GM21367 (cell line): ENCODE measurements around the gene MACROD2.

Experiments
- ATAC-seq: cut with Tn5 transposase; IDR thresholded peaks from one replicate; pipeline ENCODE4 v1.9.1; 2021; ENCODE audit not compliant: unreplicated experiment

The MACROD2 gene

DNA sequence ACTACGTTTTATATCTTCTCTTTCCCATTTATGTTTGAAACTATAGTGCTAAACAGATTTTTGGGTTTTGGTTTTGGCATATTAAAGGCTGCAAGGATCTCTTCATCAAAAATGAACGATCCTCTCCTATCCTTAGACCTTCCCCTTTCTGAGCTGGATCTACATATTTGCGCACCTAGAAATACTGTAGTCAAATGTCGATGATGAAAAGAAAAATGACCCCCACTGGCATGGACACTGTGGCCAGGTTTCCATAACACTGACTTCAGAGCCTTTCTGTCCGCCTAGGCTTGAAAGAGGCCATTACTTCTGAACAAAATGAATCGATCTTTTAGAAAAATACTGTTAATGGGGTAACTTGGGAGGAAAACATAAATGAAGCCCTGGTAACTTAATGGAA, 336.3 kb downstream of the MACROD2 start:
- ATAC-seq, result no peak

- ATAC-seq, result no peak
These were observed 337.6 kb downstream of the MACROD2 start for GRCh38 chr20:14332866-14333265.

DNA sequence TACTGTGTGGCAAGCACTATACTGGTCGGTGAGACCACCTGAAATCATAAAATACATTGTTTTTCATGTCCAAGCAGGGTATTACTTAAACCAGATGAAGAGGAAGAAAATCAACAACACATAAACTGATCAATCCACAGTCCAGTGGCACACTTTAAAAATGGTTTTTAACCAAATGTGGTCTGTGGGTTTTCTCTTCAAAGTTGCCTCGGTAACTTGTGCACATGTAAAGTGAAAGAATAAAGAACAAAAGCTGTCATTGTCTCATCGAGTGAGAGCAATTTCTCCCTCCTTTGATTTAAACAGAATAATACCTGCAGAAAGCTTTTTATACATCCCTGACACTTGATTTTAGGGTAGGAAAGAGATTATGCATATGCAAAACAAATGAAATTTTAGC, 338.4 kb downstream of the MACROD2 start:
- no peak for ATAC-seq

DNA sequence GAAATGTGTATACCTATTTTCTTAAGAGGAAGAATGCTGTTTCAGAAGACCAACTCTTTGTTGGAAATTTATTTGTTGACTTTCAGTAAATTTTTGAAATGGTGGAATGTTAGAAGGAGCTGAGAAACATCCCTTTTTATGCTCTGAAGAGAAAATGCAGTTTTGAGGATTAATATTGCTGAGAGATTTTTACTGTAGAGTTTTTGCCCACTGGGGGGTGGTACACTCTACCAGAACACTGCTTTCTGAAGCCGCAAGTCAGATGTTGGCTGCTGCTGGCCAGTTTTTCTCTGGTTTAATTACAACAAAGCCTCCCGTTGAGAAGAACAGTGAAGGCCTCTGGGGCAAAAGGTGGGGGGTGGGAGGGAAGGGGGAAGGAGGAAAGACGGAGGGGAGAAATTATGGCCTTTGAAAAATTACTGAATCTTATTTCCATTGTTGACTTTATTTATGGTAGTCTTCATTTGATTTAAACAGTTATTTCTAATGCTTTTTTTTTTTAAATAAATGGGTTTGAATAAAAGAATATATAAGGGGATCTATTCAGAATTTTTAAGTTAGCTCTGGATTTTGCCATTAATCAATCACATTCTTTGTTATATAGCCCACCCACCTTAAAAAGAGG, 339.1 kb downstream of the MACROD2 start:
- ATAC-seq, result no peak

- ATAC-seq, result no peak
These were observed 339.7 kb downstream of the MACROD2 start for GRCh38 chr20:14335052-14335451.

GRCh38 chr20:14336686-14337085, 341.4 kb downstream of the MACROD2 start:
- ATAC-seq, result no peak

DNA sequence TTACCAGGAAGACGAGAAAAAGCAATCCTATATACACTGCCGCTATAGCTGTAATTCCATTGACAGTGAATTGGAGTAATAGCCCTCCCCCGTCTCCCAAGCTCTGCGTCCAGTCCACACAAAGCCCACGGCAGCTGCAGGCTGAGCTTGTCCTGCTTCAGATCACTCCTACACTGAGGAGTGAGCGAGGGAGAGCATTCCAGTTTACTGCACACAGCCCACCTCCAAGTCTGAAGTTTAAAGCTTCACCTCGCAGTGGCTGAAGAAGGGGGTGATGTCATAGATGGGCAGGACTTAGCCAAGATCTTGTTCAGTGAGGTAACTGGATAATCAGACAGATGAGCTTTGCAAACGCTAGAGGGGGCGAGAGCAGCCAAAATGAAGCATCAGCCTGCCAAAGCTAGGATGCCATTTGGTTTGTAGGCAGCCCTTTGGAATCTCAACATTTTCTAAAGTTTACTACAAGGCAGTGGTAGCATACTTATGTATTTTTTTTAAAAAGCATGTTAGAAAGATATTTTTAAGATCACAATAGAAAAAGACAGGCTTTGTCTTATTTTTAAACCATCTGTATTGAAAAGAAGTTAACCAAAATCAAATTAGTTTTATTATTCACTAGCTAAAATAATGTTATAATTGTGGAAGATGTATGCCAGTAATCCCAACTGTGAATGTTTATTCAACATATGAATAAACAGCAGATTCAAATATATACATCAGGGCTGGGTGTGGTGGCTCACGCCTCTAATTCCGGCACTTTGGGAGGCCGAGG, 342.3 kb downstream of the MACROD2 start, which contains the start of gene FLRT3:
FLRT3 (minus strand) TSS at position 213 of the 772 bp plus-strand sequence. CDS start 10,106 bp downstream, outside the sequence.
- peak; percentile 98 for ATAC-seq

DNA sequence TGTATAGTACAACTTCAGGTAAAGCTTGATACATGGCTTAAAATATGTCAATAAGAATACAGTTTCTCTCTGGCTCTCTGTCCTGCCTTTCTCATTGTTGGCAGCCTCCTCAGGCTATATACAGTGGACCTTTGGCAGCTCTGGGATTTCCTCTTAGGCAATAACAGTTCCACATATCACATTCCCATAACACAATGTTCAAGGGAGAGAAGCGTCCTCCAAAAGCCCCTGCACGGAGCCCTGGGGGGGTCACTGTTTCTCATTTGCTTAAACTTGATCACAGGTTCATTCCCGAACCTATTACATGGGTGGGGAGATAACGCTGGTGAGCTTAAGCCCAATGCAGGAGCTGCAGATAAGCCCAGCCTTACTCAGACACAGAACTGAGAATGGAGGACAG, 346.5 kb downstream of the MACROD2 start:
- ATAC-seq, result no peak

DNA sequence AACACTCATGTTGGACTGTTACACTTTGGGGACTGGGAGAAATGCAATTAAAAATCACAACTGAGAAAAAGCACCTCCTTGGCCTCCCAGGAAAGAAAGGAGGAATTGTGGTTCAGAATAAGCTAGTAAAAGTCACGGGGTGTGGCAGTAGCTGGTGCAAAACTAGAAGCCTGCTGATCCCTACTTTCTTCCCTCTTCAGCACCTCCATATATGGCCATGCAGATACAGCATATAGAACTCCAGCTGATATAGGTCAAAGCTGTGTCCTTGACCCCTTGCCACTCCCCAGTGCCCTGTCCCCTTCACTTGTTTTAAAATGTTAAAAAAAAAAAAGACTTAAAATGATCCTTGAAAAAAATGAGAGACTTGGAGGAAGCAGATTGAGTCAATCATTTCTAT, 347.6 kb downstream of the MACROD2 start:
- ATAC-seq, result no peak

- ATAC-seq, result no peak
These were observed 348.3 kb downstream of the MACROD2 start for GRCh38 chr20:14343491-14344065.

DNA sequence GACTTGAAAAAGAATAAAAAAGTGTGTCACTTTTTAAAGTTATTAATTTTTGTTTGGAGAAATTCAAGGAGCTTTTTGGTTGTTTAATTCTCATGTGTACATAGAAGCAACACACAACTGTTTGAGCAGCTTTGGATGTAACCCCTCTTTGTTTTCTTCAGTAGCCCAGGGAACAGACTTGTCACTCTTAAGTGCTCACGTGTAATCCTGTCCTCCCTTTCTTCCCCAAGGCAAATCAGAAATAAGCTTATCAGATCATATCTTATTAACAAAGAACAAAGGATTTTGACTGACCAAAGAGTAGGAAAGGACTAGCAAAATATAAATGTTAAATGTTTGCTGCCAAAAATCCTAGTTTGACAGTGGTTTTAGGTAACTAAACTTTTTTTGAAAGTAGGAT, 349.4 kb downstream of the MACROD2 start:
- no peak for ATAC-seq

GRCh38 chr20:14355791-14356190, 360.5 kb downstream of the MACROD2 start:
- no peak for ATAC-seq

DNA sequence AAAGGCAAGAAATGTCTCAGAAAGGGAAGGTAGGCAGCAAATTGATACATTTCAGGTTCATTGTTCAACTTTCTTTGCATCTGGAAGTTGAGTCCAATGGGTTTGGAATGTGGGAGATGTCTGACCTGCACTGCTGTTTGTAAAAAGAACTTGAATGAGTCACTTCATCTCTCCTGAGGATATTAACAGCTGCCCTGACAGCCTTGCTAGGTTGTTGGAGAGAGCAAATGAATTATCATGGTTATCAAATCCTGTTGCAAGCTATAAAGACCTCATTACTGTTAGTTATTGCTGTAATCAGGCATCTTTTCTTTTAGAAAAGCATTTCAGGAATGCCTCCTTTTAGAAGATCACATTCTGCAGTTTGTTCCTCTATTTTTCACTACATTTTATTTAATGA, 365.1 kb downstream of the MACROD2 start:
- ATAC-seq, result no peak

DNA sequence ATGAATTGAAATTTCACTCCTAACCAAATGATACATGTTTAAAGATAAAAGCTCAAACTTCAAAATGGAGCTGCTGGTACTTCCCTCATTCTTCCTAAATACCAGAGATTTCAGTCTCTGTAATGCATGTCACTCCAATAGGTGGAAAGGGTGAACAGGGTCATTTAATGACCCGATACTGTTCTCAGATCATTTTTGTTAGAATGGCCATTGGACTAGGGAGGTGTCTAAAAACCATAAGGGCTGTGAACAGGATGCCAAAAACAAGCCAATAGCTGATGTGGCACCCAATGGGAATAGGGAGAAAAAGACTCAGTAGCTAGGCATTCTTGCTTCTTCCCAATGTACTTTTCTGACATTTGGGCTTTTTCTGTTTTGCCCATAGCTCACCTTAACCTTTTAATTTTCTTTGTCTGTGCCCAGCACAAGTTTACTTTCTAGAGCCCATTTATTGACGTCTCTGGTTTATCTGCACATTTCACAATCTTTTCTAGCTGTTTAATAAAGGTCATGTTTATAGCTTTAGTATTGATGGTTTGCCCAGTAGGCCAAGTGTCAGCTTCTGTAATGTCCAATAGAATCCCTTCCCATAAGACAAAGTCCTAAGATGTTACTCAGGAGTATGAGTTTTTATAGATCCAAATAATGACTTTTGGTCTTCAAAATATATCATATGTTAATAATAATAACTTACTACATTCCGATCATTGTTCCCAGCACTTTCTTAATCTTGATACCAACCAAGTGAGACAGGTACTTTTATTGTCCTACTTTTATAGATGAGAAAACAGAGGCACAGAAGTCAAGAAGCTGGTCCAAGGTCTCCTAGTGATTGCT, 366.4 kb downstream of the MACROD2 start:
- ATAC-seq, result no peak

DNA sequence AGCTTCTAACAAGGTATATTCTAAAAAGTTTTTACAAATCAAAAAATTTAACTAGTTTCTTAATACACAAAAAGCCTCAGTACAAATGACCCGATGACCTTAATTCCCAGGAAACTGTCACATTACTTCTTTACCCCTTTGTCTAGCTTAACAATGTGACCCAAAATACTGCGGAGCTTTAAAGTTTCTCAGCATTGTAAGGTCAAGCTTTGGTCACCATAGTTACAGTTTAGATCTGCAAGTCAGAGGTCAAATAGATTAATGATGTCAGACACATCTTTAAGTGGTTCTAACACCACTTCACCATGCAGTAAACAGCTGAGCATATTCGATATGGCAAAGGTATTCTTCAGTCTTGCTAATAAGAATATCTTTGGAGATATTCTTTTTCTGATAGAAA, 378.9 kb downstream of the MACROD2 start:
- no peak for ATAC-seq

DNA sequence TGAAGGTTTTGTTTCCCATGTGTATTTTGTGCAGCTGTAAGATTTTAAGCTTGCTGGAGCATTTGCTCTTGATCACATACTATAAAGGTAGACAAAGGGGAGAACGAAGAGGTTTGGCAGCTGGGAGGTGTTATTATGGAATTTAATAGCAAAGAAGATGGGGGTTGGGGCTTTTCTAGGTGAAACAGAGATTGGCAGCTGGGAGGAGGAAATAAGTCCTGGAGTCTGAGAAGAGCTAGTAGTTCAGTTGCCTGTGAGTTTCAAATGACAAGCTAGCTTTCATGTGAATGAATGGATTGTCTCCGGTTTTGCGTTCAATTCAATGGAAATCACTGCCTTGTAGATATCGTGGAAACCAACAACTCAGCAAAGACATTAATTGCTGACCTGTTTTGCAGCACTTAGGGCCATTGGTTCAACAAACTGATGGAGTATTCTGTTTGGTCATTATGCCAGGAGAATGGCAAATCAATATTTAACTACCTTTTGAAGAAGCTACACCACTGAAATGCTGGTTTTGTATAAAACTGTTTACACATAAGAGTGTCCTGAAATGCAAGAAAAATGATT, 380.2 kb downstream of the MACROD2 start:
- ATAC-seq, result no peak

- ATAC-seq, result no peak
These were observed 383.0 kb downstream of the MACROD2 start for GRCh38 chr20:14378326-14378725.

GRCh38 chr20:14383335-14383734, 388.0 kb downstream of the MACROD2 start:
- no peak for ATAC-seq

DNA sequence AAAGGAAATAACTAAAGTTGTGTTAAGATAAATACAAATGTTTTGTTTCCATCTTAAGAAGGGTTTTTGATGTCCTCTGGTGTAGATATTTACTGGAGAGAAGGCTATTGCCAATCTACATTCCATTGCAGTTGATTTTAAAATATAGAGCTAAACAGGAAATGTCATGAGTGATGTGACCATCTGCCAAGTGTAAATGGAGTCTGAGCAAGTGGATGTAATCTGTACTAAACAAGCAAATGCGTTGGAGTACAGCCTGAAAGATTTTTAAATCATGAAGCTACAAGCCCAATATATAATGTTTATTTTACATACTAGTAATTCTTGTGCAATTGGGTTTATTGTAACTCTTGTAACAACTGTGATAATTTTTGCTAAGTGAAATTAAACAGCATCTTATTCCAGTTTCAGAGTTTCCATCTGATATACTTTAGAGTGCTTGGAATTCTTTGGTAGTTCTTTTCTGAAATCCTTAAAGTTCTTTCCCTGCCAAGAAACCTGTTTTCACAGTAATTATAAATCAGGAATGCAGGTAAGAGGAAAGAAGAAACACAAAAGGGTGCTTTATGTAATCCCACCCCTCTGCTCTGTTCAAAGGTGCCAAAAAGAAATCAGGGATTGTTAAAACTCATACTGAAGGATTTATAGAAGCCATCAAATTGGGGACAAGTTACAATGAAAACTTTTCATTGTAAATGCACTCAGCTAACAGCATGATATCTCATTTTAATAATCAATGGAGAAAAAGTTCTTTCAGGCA, 389.3 kb downstream of the MACROD2 start:
- ATAC-seq, result no peak

GRCh38 chr20:14385176-14385740, 389.9 kb downstream of the MACROD2 start:
- ATAC-seq, result no peak
